ENCODE results near the gene PWWP2B.

PWWP2B gene

GRCh38 chr10:132391676-132392020, 5.4 kb upstream of the PWWP2B start:
- no peak overlapping the region for H3K27ac ChIP-seq (ENCODE audit: low read depth, low read length)
- H3K18ac ChIP-seq (ENCODE audit: low read length) = no peak overlapping the region
- H3K4me1 ChIP-seq (ENCODE audit: control insufficient read depth, low read depth, low read length) = no peaks in the 10 kb centered on the region
- WGBS (ENCODE audit: extremely low coverage, insufficient coverage, low lambda C conversion rate) = no CpG with 5 or more reads among the region's 4 CpGs
- H3K36me3 ChIP-seq (ENCODE audit: control insufficient read depth, insufficient read depth, low read length) = no peaks in the 10 kb centered on the region
- no peak overlapping the region for H2BK15ac ChIP-seq (replicated peaks; ENCODE audit: low read depth)
- no peaks in the 10 kb centered on the region for H3K79me2 ChIP-seq (ENCODE audit: control insufficient read depth, insufficient read depth, low read length)
- H2BK120ac ChIP-seq (ENCODE audit: low read depth, low read length) = no peak overlapping the region
- H4K8ac ChIP-seq (ENCODE audit: low read depth, low read length) = no peak overlapping the region
- H3K4ac ChIP-seq (ENCODE audit: low read depth, low read length) = no peak overlapping the region
- no peak for DNase-seq
- no peak overlapping the region for H2BK5ac ChIP-seq (ENCODE audit: low read length)
- H3K27me3 ChIP-seq (ENCODE audit: insufficient read depth, low read length, poor library complexity) = no peaks in the 10 kb centered on the region
- no peaks in the 10 kb centered on the region for H3K79me1 ChIP-seq (ENCODE audit: low read length)
- no peak overlapping the region for H3K4me3 ChIP-seq (ENCODE audit: low read length)
- H3K4me2 ChIP-seq (ENCODE audit: low read length) = no peak overlapping the region
- H3K23ac ChIP-seq (ENCODE audit: low read length) = no peak overlapping the region
- no peak overlapping the region for H3K9ac ChIP-seq (ENCODE audit: low read length)
- H3K56ac ChIP-seq (ENCODE audit: low read length) = no peak overlapping the region
- H4K5ac ChIP-seq (ENCODE audit: low read length) = no peak overlapping the region
- H2AK5ac ChIP-seq (ENCODE audit: low read length) = no peak overlapping the region

- Histone ChIP-seq H3K27me3 (ENCODE audit: insufficient read depth, low read length, poor library complexity) (no peaks in the 10 kb centered on the region), H3K27ac (ENCODE audit: low read depth, low read length) (no peak overlapping the region)
- WGBS (ENCODE audit: extremely low coverage, insufficient coverage, low lambda C conversion rate) = no CpG with 5 or more reads among the region's 2 CpGs
Measured at GRCh38 chr10:132392184-132392800, 4.7 kb upstream of the PWWP2B start.

DNA sequence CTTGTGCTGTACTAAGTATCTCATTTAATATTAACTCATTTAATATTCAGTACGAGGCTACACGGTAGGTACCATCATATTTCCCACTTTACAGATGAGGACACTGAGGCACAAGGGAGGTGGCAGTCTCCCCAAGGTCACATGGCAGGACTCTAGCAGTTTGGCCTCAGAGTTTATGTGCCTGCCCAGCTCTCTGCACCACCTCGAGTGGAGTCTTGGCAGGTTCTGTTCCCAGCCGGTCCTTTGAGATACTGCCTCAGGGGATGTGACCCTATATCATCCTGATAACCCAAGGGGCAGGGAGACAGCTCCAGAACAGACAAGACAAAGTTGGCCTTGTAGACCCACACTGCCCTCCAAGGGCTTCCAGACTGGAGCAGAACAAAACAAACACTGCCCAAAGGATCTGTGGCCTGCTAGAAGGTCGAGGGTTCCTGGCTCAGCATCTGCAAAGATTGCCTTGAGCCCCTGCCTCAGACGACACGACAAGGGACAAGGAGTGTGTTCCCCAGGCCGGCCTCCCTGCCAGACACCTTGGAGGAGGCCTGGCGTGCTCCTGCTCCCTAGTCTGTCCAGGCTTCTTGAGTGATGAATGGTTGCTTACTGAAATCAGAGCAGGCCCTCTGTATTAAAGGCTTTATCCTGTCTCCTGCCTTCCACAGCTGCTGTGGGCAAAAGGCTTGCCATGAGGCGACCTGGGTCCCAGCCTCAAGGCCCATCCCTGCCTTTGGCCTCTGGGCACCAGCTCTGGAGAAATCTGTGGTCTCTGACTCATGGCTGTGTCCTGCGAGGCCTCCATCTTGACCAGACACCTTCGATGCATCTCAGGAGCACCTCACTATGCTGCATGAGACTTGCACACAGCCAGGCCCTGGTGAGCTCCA, 3.9 kb upstream of the PWWP2B start:
- H3K79me1 ChIP-seq (ENCODE audit: low read length) = peaks cover under 1% of the 10 kb centered on the region

More at GRCh38 chr10:132392184-132392800, 4.7 kb upstream of the PWWP2B start:
- no peaks in the 10 kb centered on the region for H3K79me1 ChIP-seq (ENCODE audit: low read length)
- no peak overlapping the region for H2BK15ac ChIP-seq (replicated peaks; ENCODE audit: low read depth)
- H4K5ac ChIP-seq (ENCODE audit: low read length) = no peak overlapping the region
- no peak overlapping the region for H3K18ac ChIP-seq (ENCODE audit: low read length)
- no peak overlapping the region for H3K4me2 ChIP-seq (ENCODE audit: low read length)
- H3K4me1 ChIP-seq (ENCODE audit: control insufficient read depth, low read depth, low read length) = no peaks in the 10 kb centered on the region
- no peak overlapping the region for H3K4ac ChIP-seq (ENCODE audit: low read depth, low read length)
- no peak overlapping the region for H3K9ac ChIP-seq (ENCODE audit: low read length)
- H2BK5ac ChIP-seq (ENCODE audit: low read length) = no peak overlapping the region
- H3K56ac ChIP-seq (ENCODE audit: low read length) = no peak overlapping the region
- H3K79me2 ChIP-seq (ENCODE audit: control insufficient read depth, insufficient read depth, low read length) = no peaks in the 10 kb centered on the region
- DNase-seq = no peak
- no peak overlapping the region for H2BK120ac ChIP-seq (ENCODE audit: low read depth, low read length)
- no peak overlapping the region for H2AK5ac ChIP-seq (ENCODE audit: low read length)
- H3K36me3 ChIP-seq (ENCODE audit: control insufficient read depth, insufficient read depth, low read length) = no peaks in the 10 kb centered on the region
- no peak overlapping the region for H4K8ac ChIP-seq (ENCODE audit: low read depth, low read length)
- H3K23ac ChIP-seq (ENCODE audit: low read length) = no peak overlapping the region
- H3K4me3 ChIP-seq (ENCODE audit: low read length) = no peak overlapping the region

GRCh38 chr10:132393695-132394181, 3.3 kb upstream of the PWWP2B start:
- DNase-seq = no peak
- no CpG with 5 or more reads among the region's 9 CpGs for WGBS (ENCODE audit: extremely low coverage, insufficient coverage, low lambda C conversion rate)
- H3K27ac ChIP-seq (ENCODE audit: low read depth, low read length) = no peak overlapping the region

More for the DNA sequence above, 3.9 kb upstream of the PWWP2B start:
- Histone ChIP-seq H2BK15ac (replicated peaks; ENCODE audit: low read depth) (no peak overlapping the region), H3K18ac (ENCODE audit: low read length) (no peak overlapping the region), H3K79me2 (ENCODE audit: control insufficient read depth, insufficient read depth, low read length) (no peaks in the 10 kb centered on the region), H3K4me1 (ENCODE audit: control insufficient read depth, low read depth, low read length) (peaks cover 1% of the 10 kb centered on the region), H3K4ac (ENCODE audit: low read depth, low read length) (no peak overlapping the region), H3K4me2 (ENCODE audit: low read length) (no peak overlapping the region), H3K23ac (ENCODE audit: low read length) (no peak overlapping the region), H4K5ac (ENCODE audit: low read length) (no peak overlapping the region), H3K27me3 (ENCODE audit: insufficient read depth, low read length, poor library complexity) (no peaks in the 10 kb centered on the region), H3K4me3 (ENCODE audit: low read length) (no peak overlapping the region), H4K8ac (ENCODE audit: low read depth, low read length) (no peak overlapping the region), H2AK5ac (ENCODE audit: low read length) (no peak overlapping the region), H3K9ac (ENCODE audit: low read length) (no peak overlapping the region), H2BK5ac (ENCODE audit: low read length) (no peak overlapping the region), H3K36me3 (ENCODE audit: control insufficient read depth, insufficient read depth, low read length) (no peaks in the 10 kb centered on the region), H3K27ac (ENCODE audit: low read depth, low read length) (no peak overlapping the region), H2BK120ac (ENCODE audit: low read depth, low read length) (no peak overlapping the region), H3K56ac (ENCODE audit: low read length) (no peak overlapping the region)
- no CpG with 5 or more reads among the region's 12 CpGs for WGBS (ENCODE audit: extremely low coverage, insufficient coverage, low lambda C conversion rate)
- no peak for DNase-seq

DNA sequence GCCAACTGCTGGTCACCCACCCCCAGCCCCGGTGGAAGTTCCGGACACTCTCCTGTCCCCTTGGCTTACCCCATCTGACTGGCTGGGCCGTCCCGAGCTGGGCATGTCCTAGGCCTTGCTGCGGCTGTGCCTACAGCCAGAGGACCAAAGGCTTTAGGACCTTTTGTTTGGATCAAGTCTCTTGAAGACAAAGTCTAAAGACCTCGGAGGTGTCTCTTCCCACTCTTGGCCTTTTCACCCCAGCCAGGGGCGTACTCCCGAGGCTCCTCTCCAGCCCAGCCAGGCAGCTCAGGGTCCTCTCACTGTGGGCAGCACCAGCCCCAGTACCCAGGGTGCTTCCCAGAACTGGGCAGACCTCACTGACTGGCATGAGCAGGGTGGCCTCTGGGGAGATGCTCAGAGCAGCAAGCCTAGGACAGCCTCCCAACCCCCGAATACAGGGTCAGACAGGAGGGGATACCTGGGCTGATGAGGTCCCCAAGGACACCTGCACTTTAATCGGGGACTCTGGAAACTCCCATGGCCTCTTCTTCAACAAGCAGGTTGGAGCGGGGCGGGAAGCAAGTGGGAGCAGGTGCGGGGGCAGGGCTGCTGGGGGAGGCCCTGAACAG, 2.7 kb upstream of the PWWP2B start:
- no CpG with 5 or more reads among the region's 13 CpGs for WGBS (ENCODE audit: extremely low coverage, insufficient coverage, low lambda C conversion rate)
- H3K4ac ChIP-seq (ENCODE audit: low read depth, low read length) = no peak overlapping the region

More at GRCh38 chr10:132393695-132394181, 3.3 kb upstream of the PWWP2B start:
- Histone ChIP-seq H3K23ac (ENCODE audit: low read length) (no peak overlapping the region), H3K79me1 (ENCODE audit: low read length) (peaks cover 2% of the 10 kb centered on the region), H3K36me3 (ENCODE audit: control insufficient read depth, insufficient read depth, low read length) (no peaks in the 10 kb centered on the region), H4K8ac (ENCODE audit: low read depth, low read length) (no peak overlapping the region), H3K4me2 (ENCODE audit: low read length) (no peak overlapping the region), H3K79me2 (ENCODE audit: control insufficient read depth, insufficient read depth, low read length) (no peaks in the 10 kb centered on the region), H2BK120ac (ENCODE audit: low read depth, low read length) (no peak overlapping the region), H3K4me3 (ENCODE audit: low read length) (no peak overlapping the region), H3K4ac (ENCODE audit: low read depth, low read length) (no peak overlapping the region), H3K9ac (ENCODE audit: low read length) (no peak overlapping the region), H3K27me3 (ENCODE audit: insufficient read depth, low read length, poor library complexity) (no peaks in the 10 kb centered on the region), H4K5ac (ENCODE audit: low read length) (no peak overlapping the region), H2BK5ac (ENCODE audit: low read length) (no peak overlapping the region), H2AK5ac (ENCODE audit: low read length) (no peak overlapping the region), H2BK15ac (replicated peaks; ENCODE audit: low read depth) (no peak overlapping the region), H3K18ac (ENCODE audit: low read length) (no peak overlapping the region), H3K4me1 (ENCODE audit: control insufficient read depth, low read depth, low read length) (peaks cover 3% of the 10 kb centered on the region), H3K56ac (ENCODE audit: low read length) (no peak overlapping the region)

More for the DNA sequence above, 2.7 kb upstream of the PWWP2B start:
- H2BK5ac ChIP-seq (ENCODE audit: low read length) = no peak overlapping the region
- no peaks in the 10 kb centered on the region for H3K79me2 ChIP-seq (ENCODE audit: control insufficient read depth, insufficient read depth, low read length)
- no peak overlapping the region for H2AK5ac ChIP-seq (ENCODE audit: low read length)
- no peak for DNase-seq
- no peak overlapping the region for H2BK15ac ChIP-seq (replicated peaks; ENCODE audit: low read depth)
- no peak overlapping the region for H4K5ac ChIP-seq (ENCODE audit: low read length)
- no peak overlapping the region for H3K23ac ChIP-seq (ENCODE audit: low read length)
- H3K18ac ChIP-seq (ENCODE audit: low read length) = no peak overlapping the region
- no peak overlapping the region for H3K9ac ChIP-seq (ENCODE audit: low read length)
- peaks cover 3% of the 10 kb centered on the region for H3K4me1 ChIP-seq (ENCODE audit: control insufficient read depth, low read depth, low read length)
- no peak overlapping the region for H2BK120ac ChIP-seq (ENCODE audit: low read depth, low read length)
- H3K79me1 ChIP-seq (ENCODE audit: low read length) = peaks cover 2% of the 10 kb centered on the region
- no peak overlapping the region for H3K56ac ChIP-seq (ENCODE audit: low read length)
- no peak overlapping the region for H3K27ac ChIP-seq (ENCODE audit: low read depth, low read length)
- H3K4me3 ChIP-seq (ENCODE audit: low read length) = no peak overlapping the region
- H3K27me3 ChIP-seq (ENCODE audit: insufficient read depth, low read length, poor library complexity) = no peaks in the 10 kb centered on the region
- no peaks in the 10 kb centered on the region for H3K36me3 ChIP-seq (ENCODE audit: control insufficient read depth, insufficient read depth, low read length)
- no peak overlapping the region for H3K4me2 ChIP-seq (ENCODE audit: low read length)
- no peak overlapping the region for H4K8ac ChIP-seq (ENCODE audit: low read depth, low read length)
